GM18520 (cell line): ENCODE results near the gene ORAI2.
A peak's percentile ranks its signal among the peaks of the same experiment; 100 is the strongest.
"Not testable (repeated sequence)": the region's sequence is repeated elsewhere in the genome, so short reads cannot be mapped to it uniquely, and the experiment has no call there.

Experiments used
- ATAC-seq: cut with Tn5 transposase; IDR thresholded peaks from one replicate; pipeline ENCODE4 v1.9.1; 2021; ENCODE audit not compliant: unreplicated experiment

Gene ORAI2

GRCh38 chr7:102433219-102434038 lies at the start of gene ORAI2:
TSS of gene ORAI2 (plus strand) at chr7:102433575. CDS start at chr7:102438957, 5,382 bp downstream.
- peak; percentile 47 for ATAC-seq

DNA sequence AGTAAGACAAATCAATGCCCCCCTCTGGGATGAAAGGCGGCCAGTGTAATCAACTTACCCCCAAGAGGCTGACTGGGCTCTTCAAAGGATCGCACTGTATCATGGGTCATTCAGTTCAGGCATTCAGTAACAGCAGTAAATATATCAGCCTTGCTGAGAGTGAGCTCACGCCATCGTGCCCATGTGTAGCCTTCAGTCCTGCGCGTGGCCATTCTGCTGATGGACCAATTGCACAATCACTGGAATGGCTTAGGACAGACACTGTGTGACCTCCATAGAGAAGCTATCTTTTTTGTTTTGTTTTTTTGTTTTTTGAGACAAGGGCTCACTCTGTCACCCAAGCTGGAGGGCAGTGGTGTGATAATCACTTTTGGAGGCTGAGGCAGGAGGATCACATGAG lies 46.3 kb upstream of the ORAI2 start:
- ATAC-seq: no peak

DNA sequence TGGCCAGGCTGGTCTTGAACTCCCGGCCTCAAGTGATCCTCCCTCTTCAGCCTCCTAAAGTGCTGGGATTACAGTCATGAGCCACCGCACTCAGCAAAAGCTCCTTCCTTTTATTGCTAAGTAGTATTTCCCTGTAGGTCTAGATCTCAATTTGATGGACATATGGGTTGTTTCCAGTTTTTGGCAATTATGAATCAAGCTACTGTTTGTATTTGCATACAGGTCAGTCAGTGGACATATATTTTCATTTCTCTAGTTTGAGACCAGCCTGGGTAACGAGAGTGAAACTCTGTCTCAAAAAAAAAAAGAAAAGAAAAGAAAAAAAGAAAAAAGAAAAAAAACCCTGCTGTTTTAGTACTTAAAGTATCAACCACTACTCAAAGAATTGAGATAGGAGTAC lies 43.6 kb upstream of the ORAI2 start:
- no peak for ATAC-seq

DNA sequence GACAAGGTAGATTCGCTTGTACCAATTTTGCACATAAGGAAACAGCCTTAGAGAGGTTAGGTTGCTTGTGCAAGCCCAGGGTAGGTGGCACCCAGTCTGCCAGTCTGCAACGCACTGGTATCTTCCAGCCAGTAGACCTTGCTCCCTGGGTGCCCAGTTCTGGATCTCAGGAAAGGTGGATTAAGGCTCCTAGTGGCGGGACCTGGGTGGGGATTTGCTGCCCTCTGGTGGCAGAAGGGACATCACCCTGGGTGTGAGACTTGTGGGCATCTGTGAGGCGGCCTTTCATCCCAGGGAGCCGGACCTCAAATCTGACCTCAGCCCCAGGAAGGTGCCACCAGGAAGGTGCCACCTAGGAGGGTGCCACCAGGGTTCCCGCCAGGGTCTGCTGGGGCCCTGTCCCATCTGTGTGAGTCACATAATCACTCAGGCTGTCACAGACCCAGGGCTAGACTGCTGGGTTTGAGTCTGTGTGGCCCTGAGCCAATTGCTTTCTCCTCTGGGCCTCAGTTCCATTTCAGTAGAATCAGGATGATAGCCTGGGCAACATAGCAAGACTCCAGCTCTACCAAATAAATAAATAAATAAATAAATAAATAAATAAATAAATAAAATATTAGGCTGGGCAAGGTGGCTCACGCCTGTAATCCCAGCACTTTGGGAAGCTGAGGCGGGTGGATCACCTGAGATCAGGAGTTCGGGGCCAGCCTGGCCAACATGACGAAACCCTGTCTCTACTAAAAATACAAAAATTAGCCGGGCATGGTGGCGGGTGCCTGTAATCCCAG lies 42.5 kb upstream of the ORAI2 start:
- ATAC-seq: no peak

DNA sequence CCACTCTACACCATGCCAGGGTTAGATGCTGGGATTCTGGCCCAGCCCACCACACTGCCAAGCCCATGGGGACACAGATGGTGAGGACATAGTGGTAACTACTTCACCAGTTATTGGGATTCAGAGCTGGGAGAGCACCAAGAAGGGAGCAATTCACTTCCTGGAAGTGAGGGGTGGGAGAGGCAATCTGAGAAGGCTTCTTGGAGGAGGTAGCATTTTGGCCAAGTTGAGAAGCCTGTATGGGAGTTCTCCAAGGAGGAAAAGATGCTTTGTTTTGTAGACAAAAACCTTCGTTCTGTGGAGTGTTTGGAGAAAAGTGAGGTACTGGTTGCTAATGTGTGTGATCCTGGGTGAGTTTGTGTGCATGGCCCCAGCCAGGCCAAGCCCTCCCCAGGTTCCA lies 41.0 kb upstream of the ORAI2 start:
- ATAC-seq: no peak

GRCh38 chr7:102393467-102393866 lies 39.9 kb upstream of the ORAI2 start:
- no peak for ATAC-seq

DNA sequence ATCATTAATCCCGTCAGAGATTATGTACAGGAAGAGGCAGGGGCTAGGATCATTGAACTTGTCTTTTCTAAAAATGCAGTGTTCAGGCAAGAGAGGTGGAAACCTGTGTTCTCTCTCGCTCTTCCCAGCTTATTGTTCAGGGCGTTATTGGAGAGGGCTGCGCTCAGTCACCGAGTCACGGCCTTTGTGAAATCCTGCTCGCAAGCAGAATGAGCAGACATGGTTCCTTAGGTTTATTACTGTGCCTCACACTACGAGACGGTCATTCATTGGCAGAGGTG lies 37.8 kb upstream of the ORAI2 start:
- no peak for ATAC-seq

- ATAC-seq: peak; percentile 98
These were observed 37.3 kb upstream of the ORAI2 start, which contains the start of gene PRKRIP1 for GRCh38 chr7:102395873-102396709. TSS of gene PRKRIP1 (plus strand) at chr7:102396363. CDS start at chr7:102396412, 49 bp downstream.

DNA sequence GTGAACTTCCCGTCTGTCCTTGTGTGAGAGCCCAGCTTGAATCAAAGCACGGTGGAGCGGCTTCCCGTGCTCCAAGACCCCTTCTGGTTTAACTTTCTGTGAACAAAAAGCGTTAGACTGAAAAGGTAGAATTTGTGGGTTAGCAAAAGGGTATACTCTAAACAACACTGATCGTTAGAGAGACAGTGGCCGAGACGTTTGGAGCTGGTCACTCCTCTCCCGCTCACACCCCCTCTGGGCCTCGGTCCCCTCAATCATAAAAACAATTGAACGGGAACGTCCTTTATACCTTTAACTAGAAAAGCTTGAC lies 36.7 kb upstream of the ORAI2 start:
- ATAC-seq: no peak

- no peak for ATAC-seq
These were observed 34.8 kb upstream of the ORAI2 start for GRCh38 chr7:102398543-102398942.

- ATAC-seq: no peak
These were observed 33.0 kb upstream of the ORAI2 start for GRCh38 chr7:102400360-102400759.

DNA sequence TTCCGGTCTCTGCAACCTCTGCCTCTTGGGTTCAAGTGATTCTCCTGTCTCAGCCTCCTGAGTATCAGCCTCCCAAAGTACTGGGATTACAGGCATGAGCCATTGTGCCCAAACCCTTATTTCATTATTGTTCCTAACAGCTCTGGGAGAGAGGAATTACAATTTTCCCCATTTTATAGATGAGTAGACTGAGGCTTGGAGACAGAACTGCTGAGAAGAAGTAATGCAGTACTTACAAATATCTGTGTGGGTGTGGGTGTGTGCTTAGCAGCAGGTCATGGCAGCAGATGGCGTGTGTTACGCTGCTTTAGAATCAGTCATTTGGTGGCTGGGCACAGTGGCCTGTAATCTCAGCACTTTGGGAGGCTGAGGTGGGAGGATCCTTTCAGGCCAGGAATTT lies 29.8 kb upstream of the ORAI2 start:
- no peak for ATAC-seq

GRCh38 chr7:102404005-102404861 lies 29.1 kb upstream of the ORAI2 start:
- peak; percentile 83 for ATAC-seq

DNA sequence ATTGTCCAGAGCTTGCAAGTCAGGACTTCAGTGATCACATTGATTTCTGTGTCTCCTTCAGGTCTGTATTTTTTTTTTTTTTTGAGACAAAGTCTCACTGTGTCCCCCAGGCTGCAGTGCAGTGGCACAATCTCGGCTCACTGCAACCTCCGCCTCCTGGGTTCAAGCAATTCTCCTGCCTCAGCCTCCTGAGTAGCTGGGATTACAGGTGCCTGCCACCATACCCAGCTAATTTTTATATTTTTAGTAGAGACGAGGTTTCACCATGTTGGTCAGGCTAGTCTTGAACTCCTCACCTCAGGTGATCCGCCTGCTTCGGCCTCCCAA lies 28.6 kb upstream of the ORAI2 start:
- not testable (repeated sequence) for ATAC-seq

DNA sequence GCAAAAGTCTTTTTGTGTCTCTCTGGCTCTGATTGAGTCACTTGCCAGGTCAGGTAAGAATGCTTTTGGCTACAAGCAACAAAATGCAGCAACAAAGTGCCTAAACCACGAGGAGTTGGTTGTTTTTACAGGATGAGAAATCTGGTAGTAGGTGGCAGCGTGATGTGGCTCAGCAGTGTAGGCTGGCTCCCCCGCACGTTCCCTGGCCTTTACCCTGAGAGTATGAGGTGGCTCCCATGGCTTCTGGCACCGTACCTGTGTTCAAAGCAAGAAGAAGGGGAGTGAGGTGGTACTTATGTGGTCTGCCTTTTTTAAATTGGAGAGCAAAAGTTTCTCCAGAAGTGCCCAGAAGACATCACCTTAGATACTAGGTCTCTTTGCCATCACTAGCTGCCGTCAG lies 25.5 kb upstream of the ORAI2 start:
- no peak for ATAC-seq

DNA sequence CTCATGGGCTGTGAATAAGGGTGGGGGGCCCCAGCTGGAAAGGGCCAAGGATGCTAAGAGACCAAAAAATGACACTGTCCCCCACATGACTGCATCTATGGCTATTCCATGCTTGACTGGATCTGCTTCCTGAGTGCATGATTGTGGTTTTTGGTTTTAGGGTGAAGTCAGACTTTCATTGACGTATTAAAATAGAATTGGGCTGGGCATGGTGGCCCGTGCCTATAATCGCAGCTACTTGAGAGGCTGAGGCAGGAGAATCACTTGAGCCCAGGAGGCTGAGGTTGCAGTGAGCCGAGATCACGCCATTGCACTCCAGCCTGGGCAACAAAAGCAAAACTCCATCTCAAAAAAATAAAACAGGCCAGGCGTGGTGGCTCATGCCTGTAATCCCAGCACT lies 24.8 kb upstream of the ORAI2 start:
- ATAC-seq: not testable (repeated sequence)

- ATAC-seq: no peak
These were observed 24.0 kb upstream of the ORAI2 start for GRCh38 chr7:102409340-102409739.

GRCh38 chr7:102410123-102410522 lies 23.3 kb upstream of the ORAI2 start:
- ATAC-seq: no peak

DNA sequence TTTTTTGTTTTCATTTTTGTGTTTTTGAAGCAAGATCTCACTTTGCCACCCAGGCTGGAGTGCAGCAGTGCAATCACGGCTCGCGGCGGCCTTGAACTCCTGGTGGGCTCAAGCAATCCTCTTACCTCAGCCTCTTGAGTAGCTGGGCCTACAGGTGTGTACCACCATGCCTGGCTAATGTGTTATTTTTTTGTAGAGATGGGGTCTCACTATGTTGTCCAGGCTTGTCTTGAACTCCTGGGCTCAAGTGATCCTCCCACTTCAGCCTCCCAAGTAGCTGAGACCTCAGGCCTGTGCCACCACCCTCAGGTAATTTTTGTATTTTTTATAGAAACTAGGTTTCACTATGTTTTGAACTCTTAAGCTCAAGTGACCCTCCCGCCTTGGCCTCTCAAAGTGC lies 22.5 kb upstream of the ORAI2 start:
- ATAC-seq: no peak

- ATAC-seq: no peak
These were observed 20.8 kb upstream of the ORAI2 start for GRCh38 chr7:102412548-102412947.

- no peak for ATAC-seq
These were observed 20.3 kb upstream of the ORAI2 start for GRCh38 chr7:102413091-102413490.
